GM03348 (cell line): ENCODE results near the gene POMT2.
"Not testable (repeated sequence)": the region's sequence is repeated elsewhere in the genome, so short reads cannot be mapped to it uniquely, and the experiment has no call there.

Experiments
- DNase-seq: peaks from one replicate; pipeline ENCODE4 v3.0.0; 2012; ENCODE audit warnings: low spot score

Gene POMT2

GRCh38 chr14:77296906-77297305 lies 23.8 kb downstream of the POMT2 start:
- no peak for DNase-seq

GRCh38 chr14:77296155-77296554 lies 24.5 kb downstream of the POMT2 start:
- no peak for DNase-seq

DNA sequence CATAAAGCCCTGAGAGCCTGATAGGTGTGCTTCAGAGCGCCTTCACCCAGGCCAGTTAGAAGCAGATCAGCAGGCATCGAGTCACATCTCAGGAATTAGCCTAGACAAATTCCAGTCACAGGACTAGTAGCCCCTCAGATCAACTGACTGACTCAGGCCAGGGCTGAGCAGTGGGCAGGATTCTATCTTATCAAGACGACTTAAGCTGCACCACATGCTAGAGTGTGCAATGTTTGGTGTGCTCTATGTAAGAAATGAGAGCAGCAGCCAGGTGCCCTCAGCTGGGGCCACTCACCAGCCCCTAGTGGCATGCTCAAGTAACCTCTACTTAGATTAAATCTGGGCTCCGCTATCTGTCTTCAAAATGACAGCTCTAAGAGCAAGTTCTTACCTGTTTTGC lies 30.0 kb downstream of the POMT2 start:
- DNase-seq: no peak

DNA sequence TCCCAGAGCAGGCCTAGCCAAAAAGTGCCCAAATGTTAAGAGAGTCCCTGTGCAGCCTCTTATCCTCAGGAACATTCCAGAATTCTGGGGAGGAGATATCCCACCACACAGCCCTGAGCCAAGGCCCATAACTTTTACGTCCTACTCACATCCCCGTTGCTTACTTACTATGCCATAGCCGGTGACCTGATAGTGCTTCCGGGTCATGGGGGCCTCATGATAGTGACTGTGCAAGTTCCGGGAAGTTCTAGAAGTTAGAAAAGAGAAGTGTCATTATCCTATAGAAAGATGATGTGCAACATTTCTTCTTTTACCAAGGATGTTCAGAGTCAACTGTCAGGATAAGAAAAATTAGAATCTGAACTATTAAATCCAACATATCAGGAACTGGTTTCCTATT lies 34.1 kb downstream of the POMT2 start:
- DNase-seq: no peak

- no peak for DNase-seq
Observed at GRCh38 chr14:77284466-77284865, 36.2 kb downstream of the POMT2 start.

DNA sequence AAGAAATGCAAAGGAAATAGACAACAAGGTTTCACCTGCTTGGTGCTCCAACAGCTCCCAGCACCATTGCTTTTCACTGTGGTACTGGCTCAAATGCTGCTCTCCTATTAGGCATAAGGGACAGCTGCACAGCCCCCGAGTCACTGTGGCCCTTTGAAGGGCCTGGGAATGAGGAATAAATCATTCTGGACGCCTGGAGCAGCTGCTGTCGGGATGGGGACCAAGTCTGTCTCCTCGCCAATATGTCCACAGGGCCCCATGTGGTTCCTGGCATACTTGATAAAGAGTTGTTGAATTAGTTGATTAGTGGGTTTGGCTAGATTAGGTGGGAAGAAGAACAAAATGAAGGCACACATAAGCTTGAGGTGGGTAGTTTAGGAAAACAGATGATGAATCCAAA lies 36.6 kb downstream of the POMT2 start:
- no peak for DNase-seq

- no peak for DNase-seq
Observed at GRCh38 chr14:77281852-77282410, 38.8 kb downstream of the POMT2 start.

DNA sequence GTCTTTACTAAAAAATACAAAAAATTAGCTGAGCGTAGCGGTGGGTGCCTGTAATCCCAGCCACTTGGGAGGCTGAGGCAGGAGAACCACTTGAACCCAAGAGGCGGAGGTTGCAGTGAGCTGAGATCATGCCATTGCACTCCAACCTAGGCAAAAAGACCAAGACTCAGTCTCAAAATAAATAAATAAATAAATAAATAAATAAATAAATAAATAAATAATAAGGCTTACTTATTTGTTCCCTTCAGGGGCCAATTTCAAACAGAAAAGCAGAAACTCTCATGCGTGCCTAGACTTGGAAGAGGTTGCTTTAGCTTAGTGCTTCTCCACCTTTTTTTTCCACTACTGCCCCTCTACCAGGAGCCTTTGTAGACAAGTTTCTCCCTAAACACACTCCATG lies 39.8 kb downstream of the POMT2 start:
- not testable (repeated sequence) for DNase-seq

DNA sequence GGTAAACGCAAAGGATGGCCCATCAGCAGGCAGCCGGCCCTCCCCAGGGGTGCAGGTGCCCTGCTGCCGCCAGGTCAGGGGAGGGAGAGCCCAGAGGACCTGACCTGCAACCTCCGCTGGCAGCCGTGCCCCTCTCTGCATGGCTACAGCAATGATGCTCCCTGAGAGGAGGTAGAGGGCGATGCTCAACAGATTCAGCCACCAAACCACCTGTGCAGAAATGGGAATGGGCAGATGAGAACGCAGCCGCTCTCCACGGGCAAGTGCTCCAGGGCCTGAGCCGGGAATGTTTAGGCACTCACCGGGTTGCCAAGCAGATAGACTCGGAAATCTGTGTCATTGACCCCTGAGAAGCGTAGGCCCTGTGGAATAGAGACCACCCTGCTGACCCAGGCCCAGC lies 41.0 kb downstream of the POMT2 start:
- no peak for DNase-seq

DNA sequence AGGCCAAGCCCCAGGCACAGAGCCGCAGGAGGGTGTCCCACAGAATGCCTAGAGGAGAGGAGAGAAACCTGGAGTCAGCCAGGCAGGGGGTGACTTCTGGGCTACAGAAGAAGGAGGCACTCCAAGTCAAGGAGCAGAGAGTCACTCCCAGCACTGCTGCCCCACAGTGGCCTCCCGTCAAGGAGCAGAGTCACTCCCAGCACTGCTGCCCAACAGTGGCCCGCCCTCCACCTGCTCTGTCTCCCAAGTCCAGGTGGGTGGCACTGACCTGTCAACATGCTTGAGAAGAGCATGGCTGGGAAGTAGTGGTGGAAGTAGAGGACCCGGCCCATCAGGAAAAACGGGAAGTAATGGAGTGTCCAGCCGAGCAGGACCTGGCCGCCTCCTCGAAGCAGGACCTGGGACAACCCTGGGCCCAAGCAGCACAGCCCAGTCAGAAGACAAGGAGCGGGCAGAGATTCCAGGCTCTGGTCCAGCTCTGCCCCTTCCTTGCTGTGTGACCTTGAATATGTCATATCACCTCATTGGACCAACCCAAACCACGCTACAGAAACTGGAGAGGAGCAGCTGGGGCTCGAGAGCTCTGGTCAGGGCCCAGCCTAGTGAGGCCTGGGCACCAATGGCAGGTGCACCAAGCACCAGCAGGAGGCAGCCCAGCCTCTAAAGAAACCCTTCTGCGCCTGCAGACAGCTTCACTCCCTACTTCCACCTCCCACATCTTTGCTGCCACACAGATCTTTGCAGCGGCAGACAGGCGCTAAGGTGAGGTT lies 42.0 kb downstream of the POMT2 start:
- no peak for DNase-seq

DNA sequence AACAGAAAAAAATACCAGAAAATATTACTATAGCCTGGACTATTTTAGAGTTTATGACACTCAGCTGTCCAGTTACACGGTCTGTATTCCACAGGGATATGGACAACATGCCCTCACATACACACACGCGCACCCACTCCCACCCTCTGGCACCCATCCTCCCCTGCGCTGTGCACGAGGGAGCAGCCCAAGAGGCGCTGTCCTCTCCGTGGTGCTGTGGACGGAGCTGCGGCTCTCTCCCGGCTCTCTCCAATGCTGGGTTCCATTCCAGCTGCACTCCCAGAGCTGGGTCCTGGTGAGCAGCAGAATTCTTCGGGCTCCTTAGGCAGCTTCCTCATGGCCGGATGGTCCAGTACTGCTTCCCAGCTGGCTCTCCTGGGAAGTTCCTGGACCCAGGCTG lies 43.7 kb downstream of the POMT2 start:
- DNase-seq: no peak

DNA sequence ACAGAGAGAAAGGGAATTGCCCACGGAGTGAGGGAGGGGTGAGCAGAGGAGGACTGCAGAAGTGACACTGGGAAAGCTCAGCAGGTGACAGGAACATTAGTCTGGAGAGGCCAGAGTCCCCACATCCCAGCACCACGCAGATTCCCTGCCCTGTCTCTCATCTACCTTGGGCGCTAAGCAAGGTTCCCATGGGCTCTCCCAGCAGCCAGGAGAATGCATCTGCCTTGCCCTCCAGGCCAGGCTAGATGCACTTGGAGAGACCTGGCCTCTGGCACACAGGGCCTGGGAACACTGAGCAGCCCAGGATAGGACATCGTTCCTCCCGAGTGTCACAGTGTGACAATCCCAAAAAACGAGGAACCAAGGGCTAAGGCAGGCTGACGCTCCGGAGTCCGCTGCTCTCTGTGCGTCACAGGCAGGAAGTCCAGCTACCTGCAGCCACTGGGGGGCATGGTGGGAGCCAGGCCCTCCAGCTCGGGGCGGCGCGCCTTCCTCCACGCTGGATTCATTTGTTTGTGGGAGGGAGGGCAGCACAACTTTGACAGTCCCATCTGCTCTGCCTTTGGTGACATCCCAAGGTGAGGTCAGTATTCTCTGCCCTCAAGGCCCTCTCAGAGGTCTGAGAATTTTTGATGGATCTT lies 44.3 kb downstream of the POMT2 start:
- DNase-seq: no peak

DNA sequence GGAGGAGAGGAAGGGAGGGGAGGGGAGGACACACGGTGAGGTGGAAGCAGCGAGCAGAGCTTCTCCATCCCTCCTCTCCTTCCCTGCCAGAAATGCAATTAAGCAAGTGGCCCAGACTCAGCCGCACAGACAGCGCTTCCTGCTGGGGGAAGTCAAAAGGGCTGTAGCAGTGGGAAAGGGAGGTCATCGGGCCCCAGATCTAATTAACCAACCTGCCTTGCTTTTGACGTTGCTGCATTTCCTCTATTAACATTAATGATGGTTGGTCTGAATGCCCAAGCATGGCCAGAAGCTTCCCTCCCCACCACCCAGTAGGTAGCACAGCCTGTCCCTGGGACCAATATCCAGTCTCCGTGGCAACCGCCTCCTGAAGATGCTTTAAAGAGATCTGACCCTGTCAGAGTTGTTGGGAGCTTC lies 45.1 kb downstream of the POMT2 start:
- no peak for DNase-seq

DNA sequence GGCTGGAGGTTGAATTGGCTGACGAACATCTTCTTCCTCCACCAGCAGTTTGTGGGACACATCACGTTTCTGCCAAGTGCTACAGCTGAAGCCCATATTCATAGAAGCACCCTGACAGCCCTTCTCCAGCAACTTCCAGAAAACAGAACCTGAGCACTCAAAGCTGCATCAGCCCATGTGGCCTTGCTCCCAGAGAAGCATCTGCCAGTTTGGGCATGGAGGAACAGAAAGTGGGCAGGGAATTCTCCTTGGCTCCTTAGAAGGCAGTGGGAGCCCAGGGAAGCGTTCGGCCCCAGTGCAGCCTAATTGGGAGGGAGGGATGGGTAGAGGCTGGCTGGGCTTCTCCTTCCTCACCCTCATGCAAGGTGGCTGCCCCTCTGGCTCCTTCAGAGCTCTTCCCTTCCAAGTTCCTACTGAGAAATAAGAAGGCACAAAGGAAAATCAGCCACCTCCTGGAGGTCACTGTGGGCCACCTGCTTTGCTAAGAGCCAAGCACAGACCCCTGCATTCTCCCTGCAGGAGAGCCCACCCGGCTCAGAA lies 45.6 kb downstream of the POMT2 start:
- DNase-seq: no peak

GRCh38 chr14:77273796-77274195 lies 46.9 kb downstream of the POMT2 start:
- DNase-seq: no peak

GRCh38 chr14:77272261-77272660 lies 48.4 kb downstream of the POMT2 start:
- no peak for DNase-seq

DNA sequence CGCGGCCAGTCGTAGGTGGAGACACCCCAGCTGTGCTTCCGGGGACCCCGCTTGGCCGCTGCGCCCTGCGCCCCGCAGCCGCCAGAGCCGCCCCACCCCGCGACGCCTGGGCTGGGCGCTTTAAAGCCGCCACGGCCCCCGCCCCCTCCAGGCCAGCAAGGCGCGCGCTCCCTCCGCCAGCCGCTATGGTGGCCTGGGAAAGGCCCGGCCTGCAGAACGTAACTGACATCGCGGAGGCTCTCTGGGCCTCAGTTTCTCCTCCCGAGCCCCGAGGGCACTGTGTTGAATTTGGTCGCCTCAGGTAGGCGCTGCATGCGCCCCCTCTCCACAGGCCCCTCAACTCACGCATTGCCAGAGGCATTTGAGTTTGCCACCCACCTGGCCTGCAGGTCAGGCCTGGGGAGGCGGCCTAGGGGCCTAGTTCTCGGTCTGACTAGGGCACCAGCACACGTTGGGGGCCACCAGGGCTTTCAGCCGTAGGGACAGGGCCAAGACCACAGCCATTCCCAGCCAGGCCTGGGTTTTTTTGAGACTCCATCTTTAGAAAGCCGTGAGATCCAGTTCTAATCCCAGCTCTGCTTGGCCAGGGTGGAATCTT lies 49.5 kb downstream of the POMT2 start, which contains the start of gene NGB:
TSS of gene NGB (minus strand) at position 94 of the 598 bp plus-strand sequence. CDS start 269 bp downstream, outside the sequence.
- no peak for DNase-seq

- DNase-seq: no peak
Observed at GRCh38 chr14:77270361-77271112, 50.1 kb downstream of the POMT2 start.

- no peak for DNase-seq
Observed at GRCh38 chr14:77268989-77269600, 51.6 kb downstream of the POMT2 start.

- DNase-seq: no peak
Observed at GRCh38 chr14:77267937-77268699, 52.6 kb downstream of the POMT2 start.

- DNase-seq: no peak
Observed at GRCh38 chr14:77266336-77266735, 54.3 kb downstream of the POMT2 start.
